ENCODE results near the gene SGPP1.

Gene SGPP1, protein sequence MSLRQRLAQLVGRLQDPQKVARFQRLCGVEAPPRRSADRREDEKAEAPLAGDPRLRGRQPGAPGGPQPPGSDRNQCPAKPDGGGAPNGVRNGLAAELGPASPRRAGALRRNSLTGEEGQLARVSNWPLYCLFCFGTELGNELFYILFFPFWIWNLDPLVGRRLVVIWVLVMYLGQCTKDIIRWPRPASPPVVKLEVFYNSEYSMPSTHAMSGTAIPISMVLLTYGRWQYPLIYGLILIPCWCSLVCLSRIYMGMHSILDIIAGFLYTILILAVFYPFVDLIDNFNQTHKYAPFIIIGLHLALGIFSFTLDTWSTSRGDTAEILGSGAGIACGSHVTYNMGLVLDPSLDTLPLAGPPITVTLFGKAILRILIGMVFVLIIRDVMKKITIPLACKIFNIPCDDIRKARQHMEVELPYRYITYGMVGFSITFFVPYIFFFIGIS

DNA sequence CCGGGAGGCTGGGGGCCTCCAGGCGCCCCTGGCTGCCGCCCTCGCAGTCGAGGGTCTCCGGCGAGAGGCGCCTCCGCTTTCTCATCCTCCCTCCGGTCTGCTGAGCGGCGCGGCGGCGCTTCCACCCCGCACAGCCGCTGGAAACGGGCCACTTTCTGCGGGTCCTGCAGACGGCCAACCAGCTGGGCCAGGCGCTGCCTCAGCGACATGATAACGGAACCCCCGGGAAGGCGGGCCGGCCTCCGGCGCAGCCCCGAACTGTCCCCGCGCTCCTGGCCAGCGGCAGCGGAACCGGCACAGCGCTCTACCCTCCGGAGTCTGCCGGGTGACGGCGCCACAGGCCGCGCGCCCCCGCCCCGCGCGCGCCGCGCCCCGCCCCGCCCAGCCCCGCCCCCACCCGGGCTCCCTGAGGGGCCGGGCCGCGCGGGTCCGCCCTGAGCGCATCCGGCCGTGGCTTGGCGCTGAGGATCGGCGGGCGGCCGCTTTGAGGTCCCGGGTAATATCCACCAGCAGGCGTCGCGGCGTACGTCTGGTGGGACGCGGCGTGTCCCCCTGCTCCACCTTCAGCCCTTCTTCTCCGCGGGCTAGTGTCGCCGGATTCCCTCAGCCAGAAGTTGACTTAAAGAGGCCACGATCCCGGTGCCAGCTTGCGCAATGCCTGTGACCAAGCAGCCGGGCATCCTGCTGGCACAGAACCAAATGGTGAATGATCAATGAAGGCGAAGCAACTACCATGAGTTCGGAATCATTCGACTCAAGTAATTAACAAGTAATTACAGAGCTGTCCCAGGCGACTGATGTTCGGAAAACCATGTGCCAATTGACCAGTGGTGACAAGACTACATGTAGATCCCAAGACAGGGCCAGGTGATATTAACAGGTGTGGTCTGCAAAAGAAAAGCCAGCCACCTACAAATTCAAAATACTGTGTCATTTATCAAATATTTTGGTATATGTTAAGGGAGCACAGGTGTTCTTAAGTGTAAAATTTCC, at the start of gene SGPP1:
SGPP1 (minus strand) TSS at position 330 of the 993 bp plus-strand sequence; CDS start at position 209, 121 bp downstream.
- H3K4me3 ChIP-seq (ENCODE audit: low read length): peak within 1 kb of the TSS; percentile 41
- H3K27me3 ChIP-seq (ENCODE audit: control insufficient read depth, insufficient read depth, low read length): no peaks in the 10 kb centered on the region
- no peaks in the 10 kb centered on the region for H3K4me1 ChIP-seq (ENCODE audit: control insufficient read depth, insufficient read depth, low read length)
- H3K36me3 ChIP-seq (ENCODE audit: control insufficient read depth, insufficient read depth, low read length): no peaks in the 10 kb centered on the region
- H3K9me3 ChIP-seq (ENCODE audit: control insufficient read depth, low read length): no peaks in the 10 kb centered on the region
- H3K9ac ChIP-seq (ENCODE audit: low read length): peak within 1 kb of the TSS; percentile 65

DNA sequence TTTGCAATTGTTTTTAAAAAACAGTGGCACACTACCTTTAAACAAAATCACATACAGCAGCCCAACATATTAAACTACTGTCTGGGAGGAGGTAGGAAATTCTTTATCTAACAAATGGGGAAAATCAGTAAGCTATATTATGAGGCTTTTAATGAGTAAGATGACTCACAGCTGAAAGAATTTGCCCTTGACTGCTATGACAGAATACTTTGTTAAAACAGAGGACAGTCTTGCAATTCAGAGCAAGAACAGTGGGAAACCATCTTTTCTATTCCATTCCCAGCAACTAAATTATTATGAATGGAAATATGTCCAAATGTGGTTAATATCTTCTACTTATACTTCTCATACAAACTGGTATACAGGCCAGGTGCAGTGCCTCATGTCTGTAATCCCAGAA, 49.2 kb upstream of the SGPP1 start:
- no peaks in the 10 kb centered on the region for H3K9me3 ChIP-seq (ENCODE audit: control insufficient read depth, low read length)
- H3K36me3 ChIP-seq (ENCODE audit: control insufficient read depth, insufficient read depth, low read length): no peaks in the 10 kb centered on the region
- no peaks in the 10 kb centered on the region for H3K27me3 ChIP-seq (ENCODE audit: control insufficient read depth, insufficient read depth, low read length)
- H3K9ac ChIP-seq (ENCODE audit: low read length): no peak overlapping the region
- no peak overlapping the region for H3K4me3 ChIP-seq (ENCODE audit: low read length)
- no peaks in the 10 kb centered on the region for H3K4me1 ChIP-seq (ENCODE audit: control insufficient read depth, insufficient read depth, low read length)

DNA sequence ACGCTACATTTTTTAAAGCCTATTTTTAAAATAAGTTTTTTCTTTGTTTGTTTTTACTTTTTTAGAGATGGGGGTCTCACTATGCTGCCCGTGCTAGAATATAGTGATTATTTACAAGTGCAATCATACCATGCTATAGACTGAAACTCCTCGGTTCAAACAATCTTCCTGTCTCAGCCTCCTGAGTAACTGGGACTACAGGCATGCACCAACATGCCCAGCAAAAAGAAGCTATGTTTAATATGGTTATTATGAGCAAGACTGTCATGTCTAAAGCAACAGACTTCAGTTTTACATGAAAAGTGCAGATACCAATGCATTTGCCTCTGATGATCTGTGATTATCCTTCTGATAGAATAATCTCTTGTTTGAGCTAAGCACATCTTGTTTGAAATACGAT, 45.6 kb upstream of the SGPP1 start:
- Histone ChIP-seq H3K36me3 (ENCODE audit: control insufficient read depth, insufficient read depth, low read length) (no peaks in the 10 kb centered on the region), H3K4me1 (ENCODE audit: control insufficient read depth, insufficient read depth, low read length) (no peaks in the 10 kb centered on the region), H3K27me3 (ENCODE audit: control insufficient read depth, insufficient read depth, low read length) (no peaks in the 10 kb centered on the region), H3K4me3 (ENCODE audit: low read length) (no peak overlapping the region), H3K9me3 (ENCODE audit: control insufficient read depth, low read length) (no peaks in the 10 kb centered on the region), H3K9ac (ENCODE audit: low read length) (no peak overlapping the region)

DNA sequence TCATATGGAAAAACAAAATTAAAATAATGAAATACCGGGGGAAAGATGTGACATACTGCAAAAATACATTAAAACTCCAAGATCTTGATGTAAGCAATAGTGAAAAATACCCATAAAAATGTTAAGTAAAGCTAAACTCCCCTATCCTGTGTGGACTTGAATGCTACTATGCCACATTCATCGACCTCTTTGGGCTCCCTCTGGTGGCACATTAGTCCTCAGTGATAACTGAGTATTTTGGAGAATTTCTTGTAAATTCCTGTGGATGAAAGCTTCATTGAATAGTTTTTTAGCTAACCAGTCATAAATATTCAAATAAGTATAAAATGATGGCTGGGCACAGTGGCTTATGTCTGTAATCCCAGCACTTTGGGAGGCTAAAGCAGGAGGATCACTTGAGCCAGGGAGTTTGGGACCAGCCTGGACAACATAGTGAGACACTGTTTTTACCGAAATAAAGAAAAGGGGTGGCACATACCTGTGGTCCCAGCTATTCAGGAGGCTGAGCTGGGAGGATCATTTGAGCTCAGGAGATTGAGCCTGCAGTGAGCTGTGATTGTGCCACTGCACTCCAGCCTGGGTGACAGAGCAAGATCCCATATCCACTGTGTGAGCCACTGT, 42.4 kb upstream of the SGPP1 start:
- Histone ChIP-seq H3K4me3 (ENCODE audit: low read length) (no peak overlapping the region), H3K9ac (ENCODE audit: low read length) (no peak overlapping the region), H3K9me3 (ENCODE audit: control insufficient read depth, low read length) (no peaks in the 10 kb centered on the region), H3K4me1 (ENCODE audit: control insufficient read depth, insufficient read depth, low read length) (no peaks in the 10 kb centered on the region), H3K36me3 (ENCODE audit: control insufficient read depth, insufficient read depth, low read length) (no peaks in the 10 kb centered on the region), H3K27me3 (ENCODE audit: control insufficient read depth, insufficient read depth, low read length) (no peaks in the 10 kb centered on the region)

DNA sequence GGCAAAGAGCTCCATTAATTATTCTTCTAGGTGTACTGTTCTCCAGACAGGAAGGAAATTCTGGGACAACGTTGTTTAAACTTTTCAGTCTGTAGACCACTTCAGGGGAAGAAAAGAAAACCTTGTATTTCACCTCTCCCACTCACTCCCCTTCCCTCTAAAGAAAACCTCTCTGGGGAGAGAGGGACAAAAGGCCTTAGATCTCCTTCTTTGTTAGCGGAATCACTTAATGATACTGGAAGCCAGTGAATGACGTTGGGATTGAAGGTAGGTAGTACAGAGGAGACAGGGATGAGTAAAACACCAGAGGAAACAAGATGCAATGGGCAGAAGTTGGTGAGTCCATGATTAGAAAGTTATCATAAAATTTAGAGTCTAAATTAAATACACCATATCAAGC, 38.7 kb upstream of the SGPP1 start:
- H3K9me3 ChIP-seq (ENCODE audit: control insufficient read depth, low read length): no peaks in the 10 kb centered on the region
- H3K36me3 ChIP-seq (ENCODE audit: control insufficient read depth, insufficient read depth, low read length): no peaks in the 10 kb centered on the region
- H3K4me1 ChIP-seq (ENCODE audit: control insufficient read depth, insufficient read depth, low read length): no peaks in the 10 kb centered on the region
- H3K4me3 ChIP-seq (ENCODE audit: low read length): no peak overlapping the region
- H3K27me3 ChIP-seq (ENCODE audit: control insufficient read depth, insufficient read depth, low read length): no peaks in the 10 kb centered on the region
- no peak overlapping the region for H3K9ac ChIP-seq (ENCODE audit: low read length)

DNA sequence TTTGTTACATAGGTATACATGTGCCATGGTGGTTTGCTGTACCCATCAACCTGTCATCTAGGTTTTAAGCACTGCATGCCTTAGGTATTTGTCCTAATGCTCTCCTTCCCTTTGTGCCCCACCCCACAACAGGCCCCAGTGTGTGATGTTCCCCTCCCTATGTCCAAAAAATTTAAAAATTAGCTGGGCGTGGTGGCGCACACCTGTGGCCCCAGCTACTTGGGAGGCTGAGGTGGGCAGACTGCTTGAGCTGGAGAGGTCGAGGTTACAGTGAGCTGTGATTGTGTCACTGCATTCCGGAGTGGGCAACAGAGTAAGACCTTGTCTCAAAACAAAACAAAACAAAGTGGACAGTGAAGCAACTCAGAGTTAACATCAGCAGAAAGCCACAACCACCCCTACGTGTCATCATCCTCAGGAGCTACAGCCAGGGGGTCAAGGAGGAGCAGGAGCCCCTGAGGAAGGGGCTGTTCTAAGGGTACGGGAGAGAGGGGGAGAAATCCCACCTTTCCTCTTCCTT, 36.8 kb upstream of the SGPP1 start:
- Histone ChIP-seq H3K36me3 (ENCODE audit: control insufficient read depth, insufficient read depth, low read length) (no peaks in the 10 kb centered on the region), H3K9ac (ENCODE audit: low read length) (no peak overlapping the region), H3K27me3 (ENCODE audit: control insufficient read depth, insufficient read depth, low read length) (no peaks in the 10 kb centered on the region), H3K4me1 (ENCODE audit: control insufficient read depth, insufficient read depth, low read length) (no peaks in the 10 kb centered on the region), H3K9me3 (ENCODE audit: control insufficient read depth, low read length) (no peaks in the 10 kb centered on the region), H3K4me3 (ENCODE audit: low read length) (no peak overlapping the region)

DNA sequence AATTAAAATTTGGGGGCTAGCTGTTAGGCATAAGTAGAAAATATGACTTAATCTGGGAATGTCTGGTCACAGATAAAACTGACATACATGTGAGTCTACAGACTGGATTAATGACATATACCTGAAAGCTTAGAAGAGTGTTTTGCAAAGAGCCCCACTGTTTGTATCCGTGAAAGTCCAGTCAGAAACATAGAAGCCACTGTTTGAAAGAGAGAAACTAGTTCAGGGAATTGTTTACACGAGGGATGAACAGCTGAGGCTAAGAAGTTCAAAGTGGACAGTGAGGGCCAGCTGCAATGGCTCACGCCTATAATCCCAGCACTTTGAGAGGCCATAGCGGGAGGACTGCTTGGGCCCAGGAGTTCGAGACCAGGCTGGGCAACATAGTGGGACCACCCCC, 36.2 kb upstream of the SGPP1 start:
- Histone ChIP-seq H3K4me3 (ENCODE audit: low read length) (no peak overlapping the region), H3K9ac (ENCODE audit: low read length) (no peak overlapping the region), H3K4me1 (ENCODE audit: control insufficient read depth, insufficient read depth, low read length) (no peaks in the 10 kb centered on the region), H3K27me3 (ENCODE audit: control insufficient read depth, insufficient read depth, low read length) (no peaks in the 10 kb centered on the region), H3K9me3 (ENCODE audit: control insufficient read depth, low read length) (no peaks in the 10 kb centered on the region), H3K36me3 (ENCODE audit: control insufficient read depth, insufficient read depth, low read length) (no peaks in the 10 kb centered on the region)

DNA sequence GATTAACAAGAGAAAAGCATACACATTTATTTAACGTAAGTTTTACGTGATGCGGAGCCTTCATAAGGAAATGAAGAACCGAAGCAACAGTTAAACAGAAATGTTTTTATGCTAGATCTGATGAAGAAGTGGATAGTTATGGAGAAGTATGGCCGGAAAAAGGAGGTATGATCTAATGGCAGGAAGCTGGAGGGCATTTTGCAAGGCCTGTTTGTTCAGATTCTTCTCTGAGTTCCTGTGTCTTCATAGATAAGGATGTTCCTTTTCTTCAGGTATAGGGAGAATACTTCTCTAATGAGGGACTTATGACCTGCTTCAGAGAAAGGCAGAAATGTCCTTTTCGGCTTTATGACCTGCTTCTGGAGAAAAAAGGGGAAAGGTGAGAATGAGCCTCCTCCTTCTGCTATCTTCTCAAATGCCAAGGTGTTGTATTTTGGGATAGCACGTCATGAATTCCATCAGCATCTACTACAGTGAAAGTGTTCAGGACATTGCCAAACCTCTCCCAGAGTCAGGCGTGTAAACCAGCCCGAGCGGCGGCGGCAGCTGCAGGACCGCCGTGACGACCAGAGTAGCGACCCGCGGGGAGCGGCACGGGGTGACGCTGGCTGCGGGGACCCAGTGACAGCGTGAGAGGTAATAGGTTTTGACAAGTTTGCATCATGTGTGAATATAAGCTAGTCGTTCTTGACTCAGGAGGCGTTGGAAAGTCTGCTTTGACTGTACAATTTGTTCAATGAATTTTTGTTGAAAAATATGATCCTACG, 33.7 kb upstream of the SGPP1 start:
- H3K27me3 ChIP-seq (ENCODE audit: control insufficient read depth, insufficient read depth, low read length): no peaks in the 10 kb centered on the region
- no peaks in the 10 kb centered on the region for H3K4me1 ChIP-seq (ENCODE audit: control insufficient read depth, insufficient read depth, low read length)
- H3K9me3 ChIP-seq (ENCODE audit: control insufficient read depth, low read length): no peaks in the 10 kb centered on the region
- H3K9ac ChIP-seq (ENCODE audit: low read length): no peak overlapping the region
- H3K36me3 ChIP-seq (ENCODE audit: control insufficient read depth, insufficient read depth, low read length): no peaks in the 10 kb centered on the region
- no peak overlapping the region for H3K4me3 ChIP-seq (ENCODE audit: low read length)

DNA sequence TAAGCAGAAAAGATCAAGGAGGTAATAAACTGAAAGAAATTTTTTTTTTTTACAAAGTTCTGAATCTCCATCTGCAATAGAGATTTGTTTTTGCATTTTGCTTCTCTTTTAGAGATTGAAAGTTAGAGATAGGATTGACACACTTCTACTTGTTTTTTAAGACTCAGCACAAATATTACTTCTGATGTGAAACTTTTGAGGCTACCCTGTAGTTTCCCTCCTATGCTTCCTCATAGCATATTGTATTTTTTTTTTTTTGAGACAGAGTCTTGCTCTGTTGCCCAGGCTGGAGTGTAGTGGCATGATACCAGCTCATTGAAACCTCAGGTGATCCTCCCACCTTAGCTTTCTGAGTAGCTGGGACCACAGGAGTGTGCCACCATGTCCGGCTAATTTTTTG, 32.1 kb upstream of the SGPP1 start:
- no peaks in the 10 kb centered on the region for H3K36me3 ChIP-seq (ENCODE audit: control insufficient read depth, insufficient read depth, low read length)
- no peak overlapping the region for H3K4me3 ChIP-seq (ENCODE audit: low read length)
- no peak overlapping the region for H3K9ac ChIP-seq (ENCODE audit: low read length)
- H3K27me3 ChIP-seq (ENCODE audit: control insufficient read depth, insufficient read depth, low read length): no peaks in the 10 kb centered on the region
- H3K9me3 ChIP-seq (ENCODE audit: control insufficient read depth, low read length): no peaks in the 10 kb centered on the region
- no peaks in the 10 kb centered on the region for H3K4me1 ChIP-seq (ENCODE audit: control insufficient read depth, insufficient read depth, low read length)

DNA sequence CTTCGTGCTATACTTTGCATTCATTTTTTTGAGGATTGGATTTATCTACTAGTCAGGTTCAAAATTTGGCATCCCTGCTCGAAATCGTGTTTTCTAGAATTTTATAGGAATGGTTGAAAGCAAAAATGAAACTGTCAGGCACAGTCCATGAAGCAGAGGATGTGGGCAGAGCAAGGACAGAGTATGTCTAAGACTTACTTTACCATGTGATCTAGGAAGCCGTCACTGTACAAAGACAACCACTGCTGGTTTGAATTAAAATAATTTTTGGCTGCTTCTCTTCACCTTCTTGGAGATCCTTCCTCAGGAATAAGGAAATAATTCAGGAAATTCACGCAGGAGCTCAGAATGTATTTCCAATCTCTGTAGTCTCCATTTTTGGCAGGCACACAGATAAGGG, 31.6 kb upstream of the SGPP1 start:
- Histone ChIP-seq H3K9me3 (ENCODE audit: control insufficient read depth, low read length) (no peaks in the 10 kb centered on the region), H3K4me3 (ENCODE audit: low read length) (no peak overlapping the region)

DNA sequence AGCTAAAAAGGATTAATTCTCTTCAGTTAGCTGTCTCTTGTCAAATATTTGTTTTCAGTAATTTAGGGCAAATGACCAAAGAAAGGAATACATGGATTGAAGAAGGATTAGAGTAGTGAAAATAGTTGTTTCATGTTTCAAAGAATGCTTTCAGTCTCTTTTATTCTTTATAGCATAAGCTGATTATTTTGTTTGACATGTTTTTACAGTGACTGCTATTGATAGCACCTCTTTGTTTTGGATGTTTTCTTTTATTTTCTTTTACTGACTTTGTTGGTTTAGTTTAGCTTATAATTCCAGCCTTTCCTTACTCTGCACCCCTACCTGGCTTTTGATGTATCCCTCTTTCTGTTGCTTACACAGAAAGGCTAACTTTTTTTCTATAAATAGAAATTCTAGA, 29.3 kb upstream of the SGPP1 start:
- H3K36me3 ChIP-seq (ENCODE audit: control insufficient read depth, insufficient read depth, low read length): no peaks in the 10 kb centered on the region
- H3K9me3 ChIP-seq (ENCODE audit: control insufficient read depth, low read length): no peaks in the 10 kb centered on the region
- no peak overlapping the region for H3K4me3 ChIP-seq (ENCODE audit: low read length)
- H3K4me1 ChIP-seq (ENCODE audit: control insufficient read depth, insufficient read depth, low read length): peaks cover 5% of the 10 kb centered on the region
- no peaks in the 10 kb centered on the region for H3K27me3 ChIP-seq (ENCODE audit: control insufficient read depth, insufficient read depth, low read length)
- no peak overlapping the region for H3K9ac ChIP-seq (ENCODE audit: low read length)

More for the DNA sequence above, 31.6 kb upstream of the SGPP1 start:
- Histone ChIP-seq H3K36me3 (ENCODE audit: control insufficient read depth, insufficient read depth, low read length) (no peaks in the 10 kb centered on the region), H3K9ac (ENCODE audit: low read length) (peak overlapping the region; percentile 43), H3K4me1 (ENCODE audit: control insufficient read depth, insufficient read depth, low read length) (no peaks in the 10 kb centered on the region), H3K27me3 (ENCODE audit: control insufficient read depth, insufficient read depth, low read length) (no peaks in the 10 kb centered on the region)
